Keratinocyte (primary cell): ENCODE results near the gene HINFP. TPM values are rescaled to one million over a fixed set of nuclear protein-coding genes. Genes with fewer than 3 reads are reported as not detected.

ENCODE experiments used
- DNase-seq: peaks from one replicate; pipeline ENCODE4 v3.0.0-alpha.2; 2011; ENCODE audit warnings: low read depth, missing footprints, low spot score
- FAIRE-seq: peaks from 2 replicates; lab custom pipeline; 2011; peaks lifted over from hg19 to GRCh38; lab: Jason Lieb, UNC
- H2AFZ ChIP-seq: 2 replicates; pipeline ENCODE4 v1.6.0; 2012; ENCODE audit warnings: low read length, control low read depth, inconsistent platforms; ENCODE audit not compliant: control insufficient read depth
- H3K27ac ChIP-seq: 2 replicates; pipeline ENCODE4 v1.5.1; 2011; ENCODE audit warnings: low read length; ENCODE audit not compliant: control insufficient read depth, insufficient read depth
- H3K27me3 ChIP-seq: 3 replicates; pipeline ENCODE4 v1.6.0; 2011; ENCODE audit warnings: low read length; ENCODE audit not compliant: control insufficient read depth, insufficient read depth; ENCODE audit errors: extremely low read depth
- H3K36me3 ChIP-seq, 2 experiments: 2 replicates in 1 of 2; 3 replicates in 1 of 2; pipeline ENCODE4 v1.5.1; 2011; ENCODE audit warnings: low read length in 2 of 2, mild to moderate bottlenecking in 1 of 2; ENCODE audit not compliant: control insufficient read depth in 2 of 2, insufficient read depth in 2 of 2; ENCODE audit errors: extremely low read depth in 1 of 2
- H3K4me1 ChIP-seq: 3 replicates; pipeline ENCODE4 v1.5.1; 2011; ENCODE audit warnings: low read length; ENCODE audit not compliant: control insufficient read depth, insufficient read depth; ENCODE audit errors: extremely low read depth
- H3K4me2 ChIP-seq: 3 replicates; pipeline ENCODE4 v1.6.0; 2011; ENCODE audit warnings: low read depth, low read length; ENCODE audit not compliant: control insufficient read depth, insufficient read depth; ENCODE audit errors: extremely low read depth
- H3K4me3 ChIP-seq, 3 experiments: fragments of 200-600 bp in 1 of 3; sonication (generic) in 1 of 3; 2 replicates in 2 of 3; 3 replicates in 1 of 3; pipeline ENCODE4 v1.5.1; 2011 to 2016; ENCODE audit warnings: low read length in 3 of 3, mild to moderate bottlenecking in 3 of 3, control low read depth in 2 of 3, inconsistent platforms in 1 of 3, low read depth in 1 of 3, mixed read lengths in 1 of 3, mixed run types in 1 of 3, moderate library complexity in 1 of 3; ENCODE audit not compliant: control insufficient read depth in 2 of 3, insufficient read depth in 2 of 3; ENCODE audit errors: extremely low read depth in 1 of 3
- H3K79me2 ChIP-seq: 2 replicates; pipeline ENCODE4 v1.6.0; 2012; ENCODE audit warnings: low read length; ENCODE audit not compliant: control insufficient read depth, insufficient read depth
- H3K9ac ChIP-seq: 3 replicates; pipeline ENCODE4 v1.6.0; 2011; ENCODE audit warnings: low read length; ENCODE audit not compliant: control insufficient read depth, insufficient read depth; ENCODE audit errors: extremely low read depth
- H3K9me1 ChIP-seq: 3 replicates; pipeline ENCODE4 v1.6.0; 2011; ENCODE audit warnings: low read length; ENCODE audit not compliant: control insufficient read depth, insufficient read depth; ENCODE audit errors: extremely low read depth
- H3K9me3 ChIP-seq: 2 replicates; pipeline ENCODE4 v1.5.1; 2012; ENCODE audit warnings: low read depth, low read length; ENCODE audit not compliant: control insufficient read depth
- H4K20me1 ChIP-seq: 3 replicates; pipeline ENCODE4 v1.6.0; 2011; ENCODE audit warnings: low read length; ENCODE audit not compliant: control insufficient read depth, insufficient read depth; ENCODE audit errors: extremely low read depth
- EZH2 ChIP-seq: IDR thresholded peaks from one replicate; pipeline ENCODE4 v1.6.1; 2012; ENCODE audit warnings: inconsistent platforms, mild to moderate bottlenecking, low read length, moderate library complexity
- dilution Hi-C: fragments of 300-500 bp; cut with MboI; formaldehyde crosslinking; loops from one replicate; pipeline ENCODE4 v1.7.0; 2020; ENCODE audit warnings: low sequenced_read_pairs; ENCODE audit not compliant: extremely low pct_ligation_motif_present
- polyA plus RNA-seq, 5 experiments: library from polyadenylated mRNA; depleted of rRNA in 3 of 5; stranded (reverse) in 3 of 5; stranded (forward) in 1 of 5; unstranded in 1 of 5; fragments of >200 nt; gene quantifications; 1 replicate in 1 of 5; 2 replicates in 3 of 5; 3 replicates in 1 of 5; pipeline versions ENCODE4 v1.2.1 to v1.2.3, GENCODE V29; 2011 to 2012; ENCODE audit warnings: missing spikeins in 2 of 5, low read depth in 1 of 5, low replicate concordance in 1 of 5
- TF ChIP-seq, protein P1 (sequence below), 3 experiments: IDR thresholded peaks in 1 of 3; conservative IDR thresholded peaks in 1 of 3; optimal IDR thresholded peaks in 1 of 3; 2 replicates in 2 of 3; 3 replicates in 1 of 3; pipeline versions ENCODE3 to v1.5.1; 2011; ENCODE audit warnings: low read length in 3 of 3, mild to moderate bottlenecking in 3 of 3, moderate library complexity in 2 of 3, control low read depth in 1 of 3, inconsistent platforms in 1 of 3; ENCODE audit not compliant: insufficient read depth in 2 of 3; ENCODE audit errors: extremely low read depth in 1 of 3

HINFP gene
- polyA plus RNA-seq, 1 donor (not counting 4 experiments of a cell fraction or from before 2014, with no cell fraction given) = 15.6 TPM

DNA sequence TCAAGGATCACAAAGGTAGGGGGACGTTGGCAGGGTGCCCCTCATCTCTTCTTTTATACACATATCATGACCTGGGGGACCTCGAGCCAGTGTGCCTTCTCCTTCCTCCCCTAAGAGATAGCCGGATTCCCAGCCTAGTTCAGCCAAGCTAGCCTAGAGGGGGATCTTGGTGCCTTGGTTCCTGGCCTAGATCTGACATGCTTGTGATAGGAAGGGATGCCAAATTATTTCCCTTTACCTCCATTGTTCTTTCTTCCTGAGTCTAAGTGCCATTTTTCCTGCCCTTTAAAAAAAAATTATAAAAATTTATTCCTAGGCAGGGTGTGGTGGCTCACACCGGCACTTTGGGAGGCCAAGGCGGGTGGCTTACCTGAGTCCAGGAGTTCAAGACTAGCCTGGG, 7.0 kb upstream of the HINFP start:
- no peaks in the 10 kb centered on the region for H3K9me1 ChIP-seq
- peaks cover 4% of the 10 kb centered on the region for H3K4me1 ChIP-seq
- no peaks in the 10 kb centered on the region for H3K27me3 ChIP-seq
- no peak for DNase-seq
- no peak overlapping the region for H3K4me3 ChIP-seq
- no peak overlapping the region for H2AFZ ChIP-seq
- H4K20me1 ChIP-seq = no peaks in the 10 kb centered on the region
- FAIRE-seq = no peak
- dilution Hi-C loops = no loop called here
- peaks cover 7 to 19% of the 10 kb centered on the region in 2 experiments for H3K36me3 ChIP-seq
- no peak for TF ChIP-seq EZH2
- TF ChIP-seq, protein P1, sequence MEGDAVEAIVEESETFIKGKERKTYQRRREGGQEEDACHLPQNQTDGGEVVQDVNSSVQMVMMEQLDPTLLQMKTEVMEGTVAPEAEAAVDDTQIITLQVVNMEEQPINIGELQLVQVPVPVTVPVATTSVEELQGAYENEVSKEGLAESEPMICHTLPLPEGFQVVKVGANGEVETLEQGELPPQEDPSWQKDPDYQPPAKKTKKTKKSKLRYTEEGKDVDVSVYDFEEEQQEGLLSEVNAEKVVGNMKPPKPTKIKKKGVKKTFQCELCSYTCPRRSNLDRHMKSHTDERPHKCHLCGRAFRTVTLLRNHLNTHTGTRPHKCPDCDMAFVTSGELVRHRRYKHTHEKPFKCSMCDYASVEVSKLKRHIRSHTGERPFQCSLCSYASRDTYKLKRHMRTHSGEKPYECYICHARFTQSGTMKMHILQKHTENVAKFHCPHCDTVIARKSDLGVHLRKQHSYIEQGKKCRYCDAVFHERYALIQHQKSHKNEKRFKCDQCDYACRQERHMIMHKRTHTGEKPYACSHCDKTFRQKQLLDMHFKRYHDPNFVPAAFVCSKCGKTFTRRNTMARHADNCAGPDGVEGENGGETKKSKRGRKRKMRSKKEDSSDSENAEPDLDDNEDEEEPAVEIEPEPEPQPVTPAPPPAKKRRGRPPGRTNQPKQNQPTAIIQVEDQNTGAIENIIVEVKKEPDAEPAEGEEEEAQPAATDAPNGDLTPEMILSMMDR (optimal IDR thresholded peaks at IDR 0.05 in 1 of 3, IDR thresholded peaks at IDR 0.05 in 1 of 3, conservative IDR thresholded peaks at IDR 0.05 in 1 of 3; ENCODE audit: extremely low read depth in 1 of 3, insufficient read depth in 2 of 3, low read length in 3 of 3) = no peak
- H3K27ac ChIP-seq = no peak overlapping the region
- no peaks in the 10 kb centered on the region for H3K79me2 ChIP-seq
- no peak overlapping the region for H3K4me2 ChIP-seq
- H3K9ac ChIP-seq = no peak overlapping the region
- H3K9me3 ChIP-seq = no peaks in the 10 kb centered on the region

- Histone ChIP-seq H3K4me1 (peaks cover 8% of the 10 kb centered on the region), H3K4me3 (no peak overlapping the region), H3K9ac (no peak overlapping the region), H3K36me3 (peaks cover 7 to 19% of the 10 kb centered on the region in 2 experiments), H3K4me2 (no peak overlapping the region), H3K9me3 (no peaks in the 10 kb centered on the region), H3K9me1 (no peaks in the 10 kb centered on the region), H3K79me2 (no peaks in the 10 kb centered on the region), H3K27me3 (no peaks in the 10 kb centered on the region), H4K20me1 (no peaks in the 10 kb centered on the region), H3K27ac (no peak overlapping the region), H2AFZ (no peak overlapping the region)
- DNase-seq (no peak), FAIRE-seq (no peak)
- dilution Hi-C loops = no loop called here
- no peak for TF ChIP-seq EZH2
- TF ChIP-seq, protein P1 (optimal IDR thresholded peaks at IDR 0.05 in 1 of 3, IDR thresholded peaks at IDR 0.05 in 1 of 3, conservative IDR thresholded peaks at IDR 0.05 in 1 of 3; ENCODE audit: extremely low read depth in 1 of 3, insufficient read depth in 2 of 3, low read length in 3 of 3) = no peak
Measured at GRCh38 chr11:119115484-119116234, 5.7 kb upstream of the HINFP start.
